HCT116 (cell line): ENCODE data around the gene SLC38A2. TPM values are rescaled to one million over a fixed set of nuclear protein-coding genes. Genes with fewer than 3 reads are reported as not detected.

Experiments used
- ATAC-seq: fragments of 200-7000 bp; cut with Tn5 transposase; 2 replicates; pipeline ENCODE4 v1.9.1; 2020; ENCODE audit warnings: mild to moderate bottlenecking, moderate library complexity
- BruUV-seq: library from RNA; stranded (reverse); fragments of 400-500 nt; replicated peaks from 2 replicates; lab custom pipeline; 2021; lab: Mats Ljungman, UMichigan
- CTCF ChIA-PET: fragments of 300-600 bp; sonication (Branson Sonifier 250); formaldehyde crosslinking; loops from one replicate; lab custom pipeline; 2021; ENCODE audit warnings: antibody characterized with exemption; lab: Charles Lee
- POLR2A ChIA-PET: fragments of 300-600, 350-600 bp; sonication (Branson Sonifier 250); formaldehyde crosslinking; loops from one replicate; lab custom pipeline; 2021; ENCODE audit warnings: antibody characterized with exemption; lab: Charles Lee
- RAD21 ChIA-PET, 2 experiments: fragments of 300-600 bp; sonication (Branson Sonifier 250); formaldehyde crosslinking; loops; one replicate each; lab custom pipeline; 2023; ENCODE audit warnings: low total read pairs in 2 of 2; ENCODE audit not compliant: uncharacterized antibody in 2 of 2, unreplicated experiment in 2 of 2, low non-redundant PET in 1 of 2; lab: Charles Lee
- DNase-seq: peaks from one replicate; pipeline ENCODE4 v3.0.0-alpha.2; 2010; ENCODE audit warnings: low read depth, low spot score
- H2AFZ ChIP-seq: fragments of 200-600 bp; shearing (Covaris generic), sonication (generic); 2 replicates; pipeline ENCODE4 v1.6.1; 2017; ENCODE audit warnings: low read depth, mixed run types, mixed read lengths, antibody characterized with exemption, low read length; ENCODE audit not compliant: poor library complexity, severe bottlenecking
- H3K27ac ChIP-seq: 2 replicates; pipeline ENCODE4 v1.5.1; 2012; ENCODE audit warnings: low read depth, low read length
- H3K27me3 ChIP-seq: fragments of 200-600 bp; sonication (generic); 2 replicates; pipeline ENCODE4 v1.6.1; 2016; ENCODE audit warnings: mixed run types, low read length, mixed read lengths; ENCODE audit not compliant: insufficient read depth
- H3K36me3 ChIP-seq, 2 experiments: fragments of 200-500 bp in 1 of 2; fragments of 200-600 bp in 1 of 2; sonication (Bioruptor generic) in 1 of 2; sonication (generic) in 1 of 2; 2 replicates each; pipeline versions ENCODE4 v1.5.1 to v1.6.1; 2014 to 2016; ENCODE audit warnings: low read length in 2 of 2, inconsistent platforms in 1 of 2, mixed read lengths in 1 of 2, mixed run types in 1 of 2; ENCODE audit not compliant: insufficient read depth in 2 of 2, control insufficient read depth in 1 of 2
- H3K4me1 ChIP-seq, 2 experiments: fragments of 200-600 bp in 1 of 2; sonication (generic) in 1 of 2; 2 replicates each; pipeline versions ENCODE4 v1.5.1 to v1.6.1; 2012 to 2017; ENCODE audit warnings: low read length in 2 of 2, inconsistent platforms in 1 of 2, mild to moderate bottlenecking in 1 of 2, mixed read lengths in 1 of 2, mixed run types in 1 of 2, moderate library complexity in 1 of 2; ENCODE audit not compliant: insufficient read depth in 2 of 2, control insufficient read depth in 1 of 2
- H3K4me2 ChIP-seq: fragments of 200-600 bp; sonication (generic); 2 replicates; pipeline ENCODE4 v1.6.1; 2017; ENCODE audit warnings: mixed run types, low read length, mixed read lengths
- H3K4me3 ChIP-seq, 2 experiments: fragments of 200-600 bp in 1 of 2; sonication (generic) in 1 of 2; replicated peaks in 1 of 2; 2 replicates each; pipeline ENCODE4 v1.5.1; 2011 to 2016; ENCODE audit warnings: low read length in 2 of 2, control low read depth in 1 of 2, low read depth in 1 of 2, mild to moderate bottlenecking in 1 of 2, mixed read lengths in 1 of 2, mixed run types in 1 of 2
- H3K79me2 ChIP-seq: fragments of 200-600 bp; sonication (generic); 2 replicates; pipeline ENCODE4 v1.6.1; 2017; ENCODE audit warnings: mild to moderate bottlenecking, mixed run types, low read length, moderate library complexity, mixed read lengths; ENCODE audit not compliant: insufficient read depth
- H3K9ac ChIP-seq: fragments of 200-600 bp; sonication (generic); 2 replicates; pipeline ENCODE4 v1.6.1; 2016; ENCODE audit warnings: low read length, mixed read lengths
- H3K9me2 ChIP-seq: fragments of 200-600 bp; sonication (generic), shearing (Covaris generic); 2 replicates; pipeline ENCODE4 v1.6.1; 2017; ENCODE audit warnings: mixed run types, mild to moderate bottlenecking, moderate library complexity; ENCODE audit not compliant: insufficient read depth
- H3K9me3 ChIP-seq, 2 experiments: fragments of 200-500 bp in 1 of 2; fragments of 200-600 bp in 1 of 2; sonication (Bioruptor generic) in 1 of 2; sonication (generic) in 1 of 2; 2 replicates each; pipeline ENCODE4 v1.6.1; 2014 to 2017; ENCODE audit warnings: low read length in 2 of 2, mixed read lengths in 2 of 2, inconsistent platforms in 1 of 2, low read depth in 1 of 2, mild to moderate bottlenecking in 1 of 2, mixed run types in 1 of 2, moderate library complexity in 1 of 2; ENCODE audit not compliant: control insufficient read depth in 1 of 2, insufficient read depth in 1 of 2
- H4K20me1 ChIP-seq: fragments of 200-600 bp; sonication (generic), shearing (Covaris generic); 2 replicates; pipeline ENCODE4 v1.6.1; 2017; ENCODE audit warnings: mixed run types, mild to moderate bottlenecking, moderate library complexity; ENCODE audit not compliant: insufficient read depth
- ATF3 ChIP-seq: IDR thresholded peaks from 2 replicates; pipeline ENCODE4 v1.6.1; 2012
- CBX3 ChIP-seq: IDR thresholded peaks from 2 replicates; pipeline ENCODE4 v1.6.1; 2012; ENCODE audit warnings: low read depth
- CTCF ChIP-seq, 3 experiments: fragments of 200-600 bp in 1 of 3; sonication (generic) in 1 of 3; IDR thresholded peaks in 2 of 3; conservative IDR thresholded peaks in 1 of 3; 2 replicates each; pipeline ENCODE4 v1.5.1; 2012 to 2017; ENCODE audit warnings: low read depth in 2 of 3, low read length in 2 of 3, antibody characterized with exemption in 1 of 3, borderline replicate concordance in 1 of 3, control low read depth in 1 of 3, mild to moderate bottlenecking in 1 of 3, mixed read lengths in 1 of 3, mixed run types in 1 of 3, moderate library complexity in 1 of 3; ENCODE audit not compliant: insufficient read depth in 1 of 3
- EGR1 ChIP-seq: IDR thresholded peaks from 2 replicates; pipeline ENCODE4 v1.6.1; 2012; ENCODE audit warnings: low read depth
- ELF1 ChIP-seq: IDR thresholded peaks from 2 replicates; pipeline ENCODE4 v1.6.1; 2012; ENCODE audit warnings: low read depth, borderline replicate concordance
- EZH2 ChIP-seq: fragments of 200-600 bp; sonication (generic); IDR thresholded peaks from 2 replicates; pipeline ENCODE4 v1.6.1; 2017; ENCODE audit warnings: antibody characterized with exemption, mixed run types
- EZH2phosphoT487 ChIP-seq: fragments of 200-600 bp; IDR thresholded peaks from 2 replicates; pipeline ENCODE4 v1.6.1; 2018; ENCODE audit warnings: antibody characterized with exemption, borderline replicate concordance
- JUND ChIP-seq: IDR thresholded peaks from 2 replicates; pipeline ENCODE4 v1.6.1; 2012
- MAX ChIP-seq: IDR thresholded peaks from 2 replicates; pipeline ENCODE4 v1.6.1; 2012
- POLR2A ChIP-seq: IDR thresholded peaks from 2 replicates; pipeline ENCODE4 v1.7.0; 2011; ENCODE audit warnings: borderline replicate concordance; ENCODE audit not compliant: insufficient read depth, insufficient read length; ENCODE audit errors: extremely low read depth
- POLR2AphosphoS5 ChIP-seq: IDR thresholded peaks from 2 replicates; pipeline ENCODE4 v1.6.1; 2011; ENCODE audit warnings: mild to moderate bottlenecking, low read depth, low read length, moderate library complexity
- REST ChIP-seq: IDR thresholded peaks from 2 replicates; pipeline ENCODE4 v1.6.1; 2012; ENCODE audit warnings: low read depth
- SIN3A ChIP-seq: IDR thresholded peaks from 2 replicates; pipeline ENCODE4 v1.6.1; 2012; ENCODE audit warnings: low read depth
- SP1 ChIP-seq: IDR thresholded peaks from 2 replicates; pipeline ENCODE4 v1.6.1; 2012; ENCODE audit warnings: low read depth
- SRF ChIP-seq: IDR thresholded peaks from 2 replicates; pipeline ENCODE4 v1.6.1; 2012; ENCODE audit warnings: low read depth
- YY1 ChIP-seq: IDR thresholded peaks from 2 replicates; pipeline ENCODE4 v1.6.1; 2011; ENCODE audit warnings: low read length, low read depth, moderate library complexity, mild to moderate bottlenecking; ENCODE audit not compliant: insufficient replicate concordance; ENCODE audit errors: extremely low read depth
- ZFX ChIP-seq: fragments of 450-650 bp; IDR thresholded peaks from 2 replicates; pipeline ENCODE4 v1.6.1; 2017
- ZNF274 ChIP-seq: fragments of 200-500 bp; sonication (Bioruptor generic); IDR thresholded peaks from 2 replicates; pipeline ENCODE4 v1.6.1; 2014; ENCODE audit warnings: mild to moderate bottlenecking, low read depth, low read length, inconsistent platforms
- intact Hi-C: fragments of 100-400 bp; cut with micrococcal nuclease; formaldehyde crosslinking; loops from 2 replicates; pipeline ENCODE4 v1.10.0; 2022
- total RNA-seq: library from RNA; stranded (reverse); gene quantifications from one replicate; pipeline ENCODE4 v1.2.1, GENCODE V29; 2021; ENCODE audit not compliant: unreplicated experiment

SLC38A2 gene
- total RNA-seq, 1 experiment from 2014 or later = 1,049 TPM

- no peak overlapping the region for H3K4me2 ChIP-seq
- H3K27me3 ChIP-seq = no peaks in the 10 kb centered on the region
- H3K27ac ChIP-seq = no peak overlapping the region
- no peaks in the 10 kb centered on the region for H3K9me2 ChIP-seq
- H3K79me2 ChIP-seq = no peaks in the 10 kb centered on the region
- H3K36me3 ChIP-seq = no peaks in the 10 kb centered on the region
- H3K9me3 ChIP-seq = no peaks in the 10 kb centered on the region
- no TSS peak for BruUV-seq
- intact Hi-C loops = no loop called here
- H3K9ac ChIP-seq = no peak overlapping the region
- no peak for ATAC-seq
- CTCF ChIA-PET = no interaction called here
- POLR2A ChIA-PET = interaction anchor here (1.1 kb wide), 1 partner anchor 55 kb away, joined by 3 read pairs; no protein-coding TSS in a partner anchor
- DNase-seq = no peak
- TF ChIP-seq ZNF274 = no peak
- no peak for TF ChIP-seq SIN3A
- TF ChIP-seq POLR2A = no peak
- no peak for TF ChIP-seq EZH2phosphoT487
- no peak for TF ChIP-seq ELF1
- TF ChIP-seq CBX3 = no peak
- TF ChIP-seq JUND = no peak
- peaks cover 24 to 31% of the 10 kb centered on the region in 2 experiments for H3K4me1 ChIP-seq
- H4K20me1 ChIP-seq = no peaks in the 10 kb centered on the region
- RAD21 ChIA-PET = no interaction called here
- H3K4me3 ChIP-seq = no peak overlapping the region
- H2AFZ ChIP-seq = no peak overlapping the region
These were observed 40.8 kb upstream of the SLC38A2 start for GRCh38 chr12:46413368-46413767.

- POLR2A ChIA-PET = no interaction called here
- intact Hi-C loops = no loop called here
- BruUV-seq = no TSS peak
These were observed 40.3 kb upstream of the SLC38A2 start for GRCh38 chr12:46412857-46413256.

More at GRCh38 chr12:46412857-46413256, 40.3 kb upstream of the SLC38A2 start:
- Histone ChIP-seq H3K79me2 (no peaks in the 10 kb centered on the region), H4K20me1 (no peaks in the 10 kb centered on the region), H3K36me3 (no peaks in the 10 kb centered on the region), H3K27me3 (no peaks in the 10 kb centered on the region), H3K4me1 (peaks cover 22 to 29% of the 10 kb centered on the region in 2 experiments), H3K9me3 (no peaks in the 10 kb centered on the region), H3K9me2 (no peaks in the 10 kb centered on the region), H3K4me3 (no peak overlapping the region), H2AFZ (no peak overlapping the region), H3K4me2 (no peak overlapping the region), H3K9ac (no peak overlapping the region), H3K27ac (no peak overlapping the region)
- CTCF ChIA-PET = no interaction called here
- ATAC-seq (no peak), DNase-seq (no peak)
- RAD21 ChIA-PET = no interaction called here
- TF ChIP-seq EGR1 (no peak), ELF1 (no peak), MAX (no peak), ZFX (no peak), CTCF (IDR thresholded peaks at IDR 0.05 in 2 of 3, conservative IDR thresholded peaks at IDR 0.05 in 1 of 3; ENCODE audit: borderline replicate concordance in 1 of 3, insufficient read depth in 1 of 3, low read depth in 2 of 3, low read length in 2 of 3) (no peak), SP1 (no peak), JUND (no peak), POLR2AphosphoS5 (no peak), EZH2 (no peak), SRF (no peak), CBX3 (no peak), YY1 (no peak), REST (no peak), ATF3 (no peak)
